CD4-positive, alpha-beta T cell treated with Interferon alpha-2 for 1 hour (primary cell): ENCODE results near the gene DHRS1.

ENCODE experiments used
- DNase-seq, 2 donors: peaks; one replicate each; pipeline ENCODE4 v3.0.0-alpha.2; 2020 to 2022

The DHRS1 gene

DNA sequence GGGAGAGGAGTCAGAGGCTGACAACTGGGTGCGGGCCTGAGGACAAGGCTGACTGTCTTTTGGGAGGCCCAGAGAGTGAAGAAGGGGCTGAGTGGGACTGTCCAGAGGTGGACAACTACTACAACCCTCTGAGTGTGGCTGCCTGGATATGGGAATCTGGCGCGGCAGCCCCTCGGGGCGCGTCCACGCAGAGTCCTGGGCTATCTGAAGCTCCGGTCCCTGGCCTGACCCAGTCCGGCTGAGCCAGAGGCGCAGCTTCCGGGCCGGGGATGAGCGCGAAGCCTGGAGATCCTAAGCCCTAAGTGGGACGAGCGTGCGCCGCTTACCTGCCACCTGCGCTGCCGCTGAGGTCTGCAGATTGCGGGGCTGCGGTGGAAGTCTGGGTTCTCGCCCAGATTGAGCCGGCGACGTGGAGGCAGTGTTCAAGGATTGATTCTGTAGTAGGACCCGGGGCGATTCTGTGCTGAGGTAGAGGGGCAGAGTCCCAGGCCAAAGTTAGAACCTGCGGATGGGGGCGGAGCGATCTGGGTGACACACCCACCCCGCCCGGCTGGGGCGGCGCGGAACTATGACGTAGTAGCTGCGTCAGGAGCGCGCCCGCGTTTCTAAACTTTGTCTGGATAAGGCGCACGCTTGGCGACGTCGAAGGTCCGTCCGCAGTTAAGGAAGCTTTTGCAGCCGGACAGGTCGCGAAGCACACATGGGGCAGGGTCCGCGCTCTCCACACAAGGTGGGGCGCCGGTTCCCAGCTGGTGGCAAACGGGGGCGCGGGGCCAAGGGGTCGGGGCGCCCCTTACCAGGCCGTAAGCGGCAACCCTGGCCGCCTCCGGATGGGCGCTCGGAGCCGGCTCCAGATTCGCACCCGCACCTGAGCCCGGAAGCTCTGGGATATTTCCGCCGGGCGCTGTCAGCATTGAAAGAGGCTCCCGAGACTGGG is at the start of gene DHRS1, which contains the start of gene NOP9:
TSS of gene DHRS1 (minus strand) at position 526 of the 937 bp plus-strand sequence. CDS start 674 bp downstream, outside the sequence.
TSS of gene NOP9 (plus strand) at position 596 of the 937 bp plus-strand sequence. CDS start at position 701, 105 bp downstream.
- DNase-seq, result peak; percentile 87 to 92

DNA sequence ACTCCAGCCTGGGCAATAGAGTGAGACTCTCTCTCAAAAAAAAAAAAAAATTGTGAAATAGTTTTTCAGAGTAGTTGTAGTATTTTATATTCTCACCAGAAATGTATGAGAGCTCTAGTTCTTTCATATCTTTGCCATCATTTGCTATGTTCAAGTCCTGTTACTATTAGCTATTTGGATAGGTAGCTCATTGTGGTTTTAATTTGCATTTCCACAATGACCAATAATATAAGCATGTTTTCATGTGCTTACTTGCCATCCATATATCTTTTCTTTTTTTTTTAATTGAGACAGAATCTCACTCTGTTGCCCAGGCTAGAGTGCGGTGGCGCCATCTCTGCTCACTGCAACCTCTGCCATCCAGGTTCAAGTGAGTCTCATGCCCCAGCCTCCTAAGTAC is 48.6 kb upstream of the DHRS1 start:
- no peak for DNase-seq

DNA sequence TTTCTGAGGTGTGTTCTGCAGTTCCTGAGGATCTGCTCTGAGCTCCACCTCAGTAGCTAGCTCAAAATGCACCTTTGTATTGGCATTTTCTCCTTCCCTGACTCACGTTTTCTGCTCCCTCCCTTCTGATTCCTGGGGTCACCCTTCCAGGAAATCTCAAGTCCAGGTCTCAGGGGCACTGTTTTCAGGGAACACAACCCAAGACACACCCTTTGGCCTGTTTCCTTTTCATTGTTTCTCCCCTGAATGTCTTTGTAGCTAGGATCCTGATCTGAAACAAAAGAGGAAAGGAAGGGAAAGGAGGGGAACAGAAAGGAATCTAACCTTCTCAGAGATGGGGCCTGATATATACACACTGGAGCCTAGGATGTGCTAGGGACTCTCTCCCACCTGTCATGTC is 47.6 kb upstream of the DHRS1 start:
- no peak for DNase-seq

DNA sequence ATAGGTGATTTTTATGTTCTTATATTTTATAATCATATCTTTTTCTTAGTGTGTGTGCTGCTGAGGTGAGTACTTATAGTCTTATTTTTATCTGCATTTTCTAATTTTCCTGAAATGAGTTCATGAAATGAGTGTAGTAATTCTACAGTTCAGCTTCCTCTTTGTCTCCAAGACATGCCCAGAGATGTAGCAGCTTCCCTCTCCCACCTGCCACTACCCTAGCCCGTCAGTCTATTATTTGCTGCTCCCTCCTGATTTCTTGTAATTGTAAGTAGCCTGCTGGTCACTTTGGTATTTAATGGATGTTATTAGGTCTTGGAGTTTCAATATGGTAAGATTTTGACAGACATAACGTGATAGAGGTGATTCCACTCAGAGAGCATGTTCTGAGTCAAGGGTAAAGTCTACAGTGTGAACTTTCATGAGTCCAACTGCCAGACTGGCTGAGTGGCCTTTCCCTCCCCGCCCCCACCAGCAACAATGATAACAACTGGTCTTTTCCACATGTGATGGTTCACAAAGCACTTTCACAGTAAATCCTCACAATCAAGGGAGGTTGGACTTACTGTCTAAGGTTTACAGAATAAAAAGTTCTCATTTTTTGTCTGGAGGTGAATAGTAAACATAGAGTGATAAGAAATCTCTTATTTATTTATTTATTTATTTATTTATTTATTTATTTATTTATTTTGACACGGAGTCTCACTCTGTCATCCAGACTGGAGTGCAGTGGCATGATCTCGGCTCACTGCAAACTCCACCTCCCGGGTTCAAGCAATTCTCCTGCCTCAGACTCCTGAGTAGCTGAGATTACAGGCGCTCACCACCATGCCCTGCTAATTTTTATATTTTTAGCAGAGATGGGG is 44.4 kb upstream of the DHRS1 start:
- DNase-seq, result no peak

DNA sequence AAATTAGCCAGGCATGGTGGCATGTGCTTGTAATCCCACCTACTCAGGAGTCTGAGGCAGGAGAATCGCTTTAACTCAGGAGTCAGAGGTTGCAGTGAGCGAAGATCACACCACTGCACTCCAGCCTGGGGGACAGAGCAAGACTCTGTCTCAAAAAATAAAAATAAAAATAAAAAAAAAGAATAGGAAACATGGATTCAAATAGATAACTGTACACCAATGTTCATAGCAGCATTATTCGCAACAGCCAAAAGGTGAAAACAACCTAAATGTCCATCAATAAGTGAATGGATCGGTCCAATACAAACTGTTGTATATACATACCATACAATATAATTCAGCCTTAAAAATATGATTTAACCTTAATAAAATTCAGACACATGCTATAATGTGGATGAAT is 43.3 kb upstream of the DHRS1 start:
- DNase-seq, result no peak

DNA sequence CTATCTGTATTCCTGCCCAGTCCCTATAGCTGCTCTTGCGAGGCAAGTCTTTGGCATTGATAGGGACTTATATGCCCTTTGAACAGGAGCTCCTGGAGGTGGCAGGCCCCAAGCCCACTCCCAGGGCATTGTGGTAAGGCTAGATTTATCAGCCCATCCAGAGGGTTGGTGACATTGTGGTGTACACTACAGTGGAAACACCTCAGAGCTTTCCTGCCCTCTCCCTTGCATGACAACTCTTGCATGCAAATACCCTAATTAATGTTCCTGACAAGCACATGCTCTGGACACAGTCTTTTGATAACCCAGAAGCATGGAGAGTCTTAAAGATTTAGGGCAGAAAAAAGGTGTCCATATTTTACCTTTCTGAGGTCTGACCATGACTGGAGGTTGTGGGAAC is 41.0 kb upstream of the DHRS1 start:
- no peak for DNase-seq

DNA sequence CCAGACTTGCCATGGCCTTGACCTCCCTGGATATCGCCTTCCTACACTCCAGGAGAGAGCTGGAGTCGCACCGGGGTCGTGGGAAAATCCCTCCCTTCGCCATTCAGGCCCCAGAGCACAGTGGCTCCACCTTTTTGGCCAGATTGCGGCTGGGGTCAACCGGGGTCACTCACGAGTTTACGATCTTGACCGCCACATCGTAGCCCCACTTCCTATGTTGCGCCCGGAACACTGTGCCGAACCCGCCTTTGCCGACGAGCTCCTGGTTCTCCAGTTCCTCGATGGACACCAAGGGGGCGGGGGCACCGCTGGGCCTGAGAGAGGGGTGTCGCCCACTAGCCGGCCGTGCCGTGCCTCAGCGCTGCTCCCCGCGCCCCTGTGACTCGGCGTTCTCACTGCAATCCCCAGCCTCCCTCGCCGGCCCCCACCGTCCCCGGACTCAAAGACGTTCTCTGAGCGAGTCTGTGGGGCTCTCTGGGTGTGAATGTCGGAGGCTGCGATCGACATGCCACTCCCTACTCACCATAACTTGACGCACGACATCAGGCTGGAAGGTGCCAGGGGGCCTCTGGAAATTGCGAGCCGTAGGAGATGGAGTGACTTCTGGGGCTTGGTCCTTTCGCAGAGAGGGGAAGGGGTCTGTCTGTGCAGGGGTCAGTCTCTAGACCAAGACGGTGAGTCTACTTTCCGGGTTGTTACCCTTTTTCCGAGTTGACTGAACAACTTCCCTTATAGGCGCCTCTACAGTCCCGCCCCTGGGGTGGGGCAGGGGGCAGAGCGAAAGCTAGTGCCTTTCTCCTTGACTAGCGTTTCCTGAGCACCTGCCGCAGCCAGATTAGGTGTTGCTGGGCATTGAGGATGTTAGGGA is 39.9 kb upstream of the DHRS1 start, which contains the start of gene RIPK3:
TSS of gene RIPK3 (minus strand) at position 708 of the 868 bp plus-strand sequence. CDS start at position 543, 165 bp downstream.
- DNase-seq, result peak; percentile 61 to 74

DNA sequence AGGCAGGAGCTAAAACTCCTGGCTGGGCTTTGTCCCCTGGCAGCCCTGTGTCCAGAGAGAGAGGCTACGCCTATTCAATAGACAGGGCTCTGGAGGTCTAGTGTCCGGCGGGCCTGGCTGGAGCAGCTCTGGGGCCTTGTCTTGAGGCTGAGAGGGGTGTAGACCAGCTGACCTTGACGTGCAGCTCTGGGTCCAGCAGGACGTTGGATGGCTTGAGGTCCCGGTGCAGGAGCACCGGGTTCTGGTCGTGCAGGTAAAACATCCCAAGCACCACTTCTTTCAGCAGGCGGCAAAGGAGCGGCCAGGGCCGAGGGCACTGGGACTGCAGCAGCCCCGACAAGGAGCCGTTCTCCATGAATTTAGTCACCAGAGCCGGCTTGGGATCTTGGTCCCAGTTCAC is 39.3 kb upstream of the DHRS1 start:
- no peak for DNase-seq

DNA sequence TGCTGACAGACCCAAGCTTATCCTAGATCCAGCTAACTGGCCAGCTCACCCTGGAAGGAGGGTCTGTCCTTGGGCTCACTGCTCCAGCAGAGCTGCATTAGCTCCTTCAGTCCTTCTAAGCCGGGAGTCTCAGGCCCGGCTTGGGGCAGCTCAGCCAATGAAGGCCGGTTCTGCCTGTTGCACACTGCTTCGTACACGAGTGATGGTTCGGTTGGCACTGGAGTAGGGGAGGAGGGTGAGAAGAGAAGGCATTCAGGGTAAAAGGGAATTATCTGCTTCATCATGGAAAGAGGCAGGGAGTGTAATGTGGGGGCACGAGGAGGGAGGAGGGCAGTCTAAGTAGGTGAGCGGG is 38.2 kb upstream of the DHRS1 start:
- no peak for DNase-seq

DNA sequence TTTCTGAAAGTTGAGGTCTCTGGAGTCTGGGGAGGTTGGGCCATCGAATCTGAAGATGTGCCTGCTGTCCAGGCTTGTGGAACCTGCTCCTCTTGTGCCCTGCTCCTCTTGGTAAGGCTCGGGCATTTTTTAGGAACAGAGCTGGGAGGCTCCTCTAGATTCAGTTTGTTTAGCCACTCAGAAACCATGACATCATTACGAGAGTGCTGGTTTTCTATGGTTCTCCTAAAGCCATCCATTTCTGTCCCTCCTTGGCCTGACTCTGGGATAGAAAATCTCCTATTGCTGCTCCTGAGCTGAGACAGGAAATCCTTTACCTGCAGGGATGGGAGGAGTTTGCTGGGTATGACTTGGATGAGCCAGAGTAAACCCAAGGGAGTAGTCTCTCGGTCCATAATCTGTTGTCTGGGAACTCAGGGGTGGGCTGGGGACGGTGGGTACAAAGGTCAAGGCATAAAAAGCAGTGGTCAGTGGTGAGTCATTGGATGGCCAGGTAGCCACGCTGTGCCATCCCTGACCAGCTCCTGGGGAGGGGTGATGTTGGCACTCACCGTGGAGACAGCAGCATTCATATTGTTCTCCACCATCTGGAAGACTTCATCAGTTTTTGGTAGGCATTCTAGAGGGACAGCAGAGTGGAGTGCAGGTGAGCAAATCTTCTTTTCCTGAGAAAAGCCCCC is 37.7 kb upstream of the DHRS1 start:
- no peak for DNase-seq

DNA sequence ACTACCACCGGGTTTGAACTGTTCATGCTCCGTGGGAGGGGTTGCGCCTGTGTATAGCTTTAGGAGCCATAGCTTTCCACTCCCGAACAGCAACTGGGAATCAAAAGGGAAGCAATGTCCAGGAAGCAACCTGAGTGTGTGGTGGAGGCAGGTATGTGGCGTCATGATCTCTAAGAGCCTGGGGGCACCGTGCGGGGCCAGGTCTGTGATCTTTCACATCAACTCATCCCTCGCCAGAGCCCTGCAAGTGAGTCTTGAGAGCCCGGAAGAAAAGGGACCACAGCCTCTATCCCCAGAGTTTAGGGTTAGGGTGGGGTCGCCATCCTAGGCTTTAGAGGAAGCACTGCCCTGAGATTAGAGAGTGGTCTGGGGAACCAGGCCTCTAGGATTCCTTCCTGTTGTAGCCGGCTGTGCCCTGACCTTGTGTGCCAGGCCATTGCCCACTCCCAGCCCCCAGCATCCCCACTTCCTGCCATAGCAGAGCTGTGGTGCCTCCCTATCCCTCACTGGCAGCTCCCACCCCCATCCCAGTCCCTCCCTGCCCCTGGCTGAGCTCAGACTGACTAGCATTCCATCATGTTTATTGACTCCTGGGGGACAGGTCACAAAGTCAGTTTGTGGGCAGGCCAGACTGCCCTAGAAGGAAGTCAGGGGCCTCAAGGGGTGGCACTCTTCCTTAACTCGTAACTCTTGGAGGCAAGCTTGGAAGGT is 36.0 kb upstream of the DHRS1 start:
- DNase-seq, result no peak

DNA sequence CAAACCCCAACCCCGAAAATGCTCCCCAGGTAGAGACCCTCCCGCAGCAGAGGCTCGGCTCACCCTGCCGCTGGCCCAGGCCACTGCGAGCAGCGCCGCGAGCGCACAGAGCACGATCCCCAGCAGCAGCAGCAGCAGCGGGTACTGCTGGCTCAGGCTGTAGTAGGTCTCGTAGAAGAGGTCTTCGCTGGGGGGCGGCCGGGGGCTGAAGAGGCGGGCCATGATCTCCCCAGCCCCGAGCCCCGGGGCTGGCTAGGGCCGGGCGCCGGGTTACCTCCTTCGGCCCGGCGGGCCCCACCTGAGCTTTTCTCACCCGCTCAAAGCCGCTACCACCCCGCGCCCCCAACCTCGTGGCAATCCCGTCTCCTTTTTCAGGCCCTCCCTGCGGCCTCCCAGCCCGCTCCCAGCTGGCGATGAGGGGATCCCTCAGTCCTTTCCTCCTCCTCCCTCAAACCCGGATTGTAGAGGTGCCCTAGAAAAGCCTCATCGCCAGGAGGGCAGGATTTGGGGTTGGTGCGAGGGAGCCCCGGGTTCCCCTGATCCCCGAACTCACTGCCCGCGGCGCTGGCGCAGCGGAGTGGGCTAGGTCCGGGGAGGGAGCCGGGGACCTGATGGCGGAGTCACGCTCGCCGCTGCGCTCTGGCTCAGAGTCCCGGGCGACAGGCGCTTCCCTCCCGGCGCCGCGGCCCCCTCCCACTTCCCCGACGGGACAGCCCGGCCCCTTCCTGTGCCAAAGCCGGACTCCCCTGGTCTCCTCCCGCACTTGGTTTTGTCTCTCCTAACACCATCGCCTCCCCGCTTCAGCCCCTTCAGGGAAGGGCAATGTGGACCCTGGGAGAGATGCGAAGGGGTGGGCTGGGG is 35.1 kb upstream of the DHRS1 start, which contains the start of gene ADCY4:
TSS of gene ADCY4 (minus strand) at position 641 of the 861 bp plus-strand sequence. CDS start at position 222, 419 bp downstream.
- DNase-seq, result no peak

DNA sequence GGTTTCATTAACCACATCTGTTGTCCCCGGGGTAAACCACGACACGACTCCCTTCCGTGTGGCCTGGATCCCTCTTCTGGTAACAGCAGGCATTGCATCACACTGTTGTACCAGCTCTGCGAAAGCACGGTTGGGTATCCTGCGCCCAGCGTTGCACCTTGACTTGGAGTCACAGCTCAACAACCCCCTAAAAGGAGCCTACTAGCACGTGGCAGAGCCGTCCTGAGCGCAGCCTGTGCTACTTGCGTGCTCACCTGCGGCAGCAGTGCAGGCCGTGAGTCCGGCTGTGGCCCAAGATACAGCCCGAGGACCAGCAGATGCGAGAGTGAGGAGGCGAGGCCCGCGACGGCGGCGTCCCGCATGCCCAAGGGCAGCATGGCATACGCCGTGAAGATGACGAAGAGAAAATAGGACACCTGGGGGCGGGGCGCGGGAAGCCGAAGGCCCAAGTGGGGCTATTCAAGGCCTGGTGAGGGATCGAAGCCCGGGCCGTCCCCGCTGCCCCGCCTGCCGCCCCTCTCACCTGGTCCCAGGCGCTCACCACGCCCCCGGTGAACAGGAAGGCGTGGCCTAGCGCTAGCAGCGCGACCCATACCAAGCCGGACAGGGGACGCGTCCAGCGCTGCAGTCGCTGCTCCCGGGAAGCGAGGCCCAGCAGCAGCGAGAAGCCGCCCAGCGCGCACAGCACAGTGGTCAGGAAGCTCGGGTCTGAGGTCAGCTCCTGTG is 32.9 kb upstream of the DHRS1 start:
- peak; percentile 90 to 93 for DNase-seq

DNA sequence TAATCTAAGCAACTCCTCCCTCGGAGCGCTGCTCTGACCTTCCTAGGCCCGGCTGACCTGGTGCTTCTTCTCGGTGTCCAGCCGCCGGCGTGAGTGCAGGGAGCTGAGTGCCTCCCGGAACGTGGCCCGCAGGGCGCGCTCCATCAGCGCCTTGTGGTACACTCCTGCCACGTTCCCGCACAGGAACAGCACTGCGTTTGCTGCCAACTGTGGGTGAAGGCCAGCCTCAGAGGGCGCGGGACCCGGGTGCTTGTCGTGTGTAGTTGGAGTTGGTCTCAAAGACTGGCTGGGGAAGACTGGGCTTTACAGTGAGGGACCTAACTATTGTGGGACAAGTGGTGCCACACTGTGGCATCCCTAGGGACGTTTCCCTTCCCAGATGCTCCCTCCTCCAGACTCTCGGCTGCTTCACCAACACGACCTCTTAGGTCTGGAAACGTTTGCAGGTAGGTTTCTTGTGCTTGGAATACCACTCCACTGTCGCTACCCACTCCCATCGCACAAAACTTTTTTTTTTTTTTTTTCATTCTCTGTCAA is 32.2 kb upstream of the DHRS1 start:
- no peak for DNase-seq

DNA sequence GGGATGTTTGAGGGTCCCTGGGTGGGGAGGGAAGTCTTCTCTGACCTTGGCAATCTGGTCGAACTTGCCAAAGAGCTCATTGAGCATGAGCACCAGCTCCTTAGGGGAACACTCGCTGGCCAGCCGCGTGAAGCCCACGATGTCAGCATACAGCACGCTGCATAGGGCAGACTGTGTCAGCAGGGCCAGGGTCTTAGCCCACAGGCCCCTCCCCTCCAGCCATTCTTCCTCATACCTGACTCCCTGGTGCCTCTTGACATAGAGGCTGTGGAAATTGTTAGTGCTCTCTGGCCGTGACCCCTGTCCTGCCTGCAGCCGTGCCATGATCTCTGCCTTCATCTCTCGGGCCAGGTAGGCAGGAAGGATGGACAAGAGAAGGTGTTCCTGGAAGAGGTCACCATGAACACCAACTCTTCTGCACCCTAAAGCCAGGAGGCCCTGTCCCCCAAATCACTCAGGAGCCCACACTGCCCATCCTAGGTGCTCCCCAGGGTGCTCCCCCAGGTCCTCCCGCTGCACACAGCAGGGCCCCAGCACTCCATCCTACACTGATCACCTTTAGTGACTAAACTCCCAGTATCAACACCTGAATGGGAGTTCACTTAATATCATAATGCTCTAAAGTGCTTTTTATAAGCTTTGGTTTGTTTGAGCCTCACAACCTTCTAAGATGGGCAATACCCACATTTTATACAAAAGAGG is 31.5 kb upstream of the DHRS1 start:
- DNase-seq, result no peak

DNA sequence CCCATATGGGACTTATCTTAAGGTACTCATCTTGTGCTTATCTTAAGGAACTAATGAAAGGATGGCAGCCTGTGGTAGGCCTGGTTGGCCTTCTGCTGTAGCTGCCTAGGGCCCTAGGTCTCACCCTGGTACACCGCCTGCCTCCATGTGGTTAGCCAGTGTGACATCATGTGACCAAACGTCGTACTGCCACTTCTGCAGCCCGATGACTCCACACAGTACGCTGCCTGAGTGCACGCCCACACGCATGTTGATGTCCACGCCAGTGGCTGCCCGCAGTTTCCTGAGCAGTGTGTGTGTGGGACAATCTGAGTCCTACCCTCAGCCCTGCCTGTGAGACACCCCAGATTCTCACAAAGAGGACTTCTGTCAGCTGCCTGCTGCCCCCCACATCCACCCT is 30.2 kb upstream of the DHRS1 start:
- peak; percentile 79 to 80 for DNase-seq

DNA sequence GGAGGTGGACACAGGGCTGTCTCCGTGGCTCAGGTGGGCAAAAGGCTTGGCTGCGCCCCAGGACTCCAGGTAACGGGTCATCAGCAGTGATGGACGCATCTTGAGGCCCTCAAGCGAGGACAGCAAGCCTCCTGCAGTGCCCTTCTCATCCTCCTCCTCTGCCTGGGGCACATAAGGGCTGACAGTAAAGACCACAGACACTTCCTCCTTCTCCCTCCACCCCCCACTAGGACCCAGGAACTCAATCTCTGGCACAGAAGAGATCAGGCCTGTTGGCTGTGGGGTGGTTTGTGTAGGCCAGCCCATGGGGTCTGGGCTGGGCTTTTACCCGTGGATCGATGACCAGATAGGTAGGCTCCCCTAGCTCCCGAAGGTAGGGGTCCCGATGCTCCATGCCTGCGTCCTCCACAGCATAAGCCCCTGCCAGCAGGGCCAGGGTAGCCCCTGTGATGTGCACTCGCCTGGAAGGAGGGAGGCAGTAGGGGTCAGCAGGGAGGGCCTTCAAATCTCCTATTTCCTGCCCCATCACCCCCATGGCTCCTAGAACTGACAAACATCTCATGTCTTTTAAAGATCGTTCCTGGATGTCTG is 29.6 kb upstream of the DHRS1 start:
- DNase-seq, result no peak

DNA sequence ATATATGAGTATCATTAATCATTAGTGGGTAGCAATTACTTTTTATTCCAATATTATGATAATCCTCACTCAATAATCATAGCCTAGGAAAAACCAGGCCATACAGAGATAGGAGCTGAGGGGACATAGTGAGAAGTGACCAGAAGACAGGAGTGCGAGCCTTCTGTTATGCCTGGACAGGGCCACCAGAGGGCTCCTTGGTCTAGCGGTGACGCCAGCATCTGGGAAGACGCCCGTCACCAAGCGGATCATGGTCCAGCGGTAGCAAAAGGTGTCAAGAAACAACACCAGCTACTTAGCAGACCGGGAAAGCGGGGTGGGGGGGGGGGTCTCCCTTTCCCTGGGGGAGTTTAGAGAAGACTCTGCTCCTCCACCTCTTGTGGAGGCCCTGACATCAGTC is 28.3 kb upstream of the DHRS1 start:
- peak; percentile 36 to 39 for DNase-seq
